ENCODE measurements around the gene FGFRL1.
"Not testable (repeated sequence)": the region's sequence is repeated elsewhere in the genome, so short reads cannot be mapped to it uniquely, and the experiment has no call there.

FGFRL1 gene

GRCh38 chr4:1044469-1045192, 33.2 kb downstream of the FGFRL1 start:
- no peak for DNase-seq (ENCODE audit: low read depth)

GRCh38 chr4:1045193-1045594, 33.8 kb downstream of the FGFRL1 start:
- no peak for DNase-seq (ENCODE audit: low read depth)
- H3K4me3 ChIP-seq (ENCODE audit: low read length): peak overlapping the region; percentile 37
- TF ChIP-seq CTCF (conservative IDR thresholded peaks at IDR 0.05; ENCODE audit: low read depth, low read length): no peak

More at GRCh38 chr4:1044469-1045192, 33.2 kb downstream of the FGFRL1 start:
- TF ChIP-seq CTCF (conservative IDR thresholded peaks at IDR 0.05; ENCODE audit: low read depth, low read length): no peak
- H3K4me3 ChIP-seq (ENCODE audit: low read length): no peak overlapping the region

- TF ChIP-seq CTCF (conservative IDR thresholded peaks at IDR 0.05; ENCODE audit: low read depth, low read length): no peak
- DNase-seq (ENCODE audit: low read depth): no peak
- peak overlapping the region; percentile 37 for H3K4me3 ChIP-seq (ENCODE audit: low read length)
These were observed 34.3 kb downstream of the FGFRL1 start for GRCh38 chr4:1045595-1046201.

- H3K4me3 ChIP-seq (ENCODE audit: low read length): peak overlapping the region; percentile 12
- not testable (repeated sequence) for DNase-seq (ENCODE audit: low read depth)
These were observed 35.2 kb downstream of the FGFRL1 start for GRCh38 chr4:1046581-1047011.

GRCh38 chr4:1047106-1047975, 35.9 kb downstream of the FGFRL1 start:
- DNase-seq (ENCODE audit: low read depth): no peak
- H3K4me3 ChIP-seq (ENCODE audit: low read length): peak overlapping the region; percentile 12

GRCh38 chr4:1047976-1048772, 36.7 kb downstream of the FGFRL1 start:
- no peak for DNase-seq (ENCODE audit: low read depth)
- no peak overlapping the region for H3K4me3 ChIP-seq (ENCODE audit: low read length)
- no peak for TF ChIP-seq CTCF (conservative IDR thresholded peaks at IDR 0.05; ENCODE audit: low read depth, low read length)

More at GRCh38 chr4:1047106-1047975, 35.9 kb downstream of the FGFRL1 start:
- no peak for TF ChIP-seq CTCF (conservative IDR thresholded peaks at IDR 0.05; ENCODE audit: low read depth, low read length)

All from retinal pigment epithelial cell (primary cell).